HCT116 (cell line): ENCODE data around the gene PPP1R14C. TPM values are rescaled to one million over a fixed set of nuclear protein-coding genes. Genes with fewer than 3 reads are reported as not detected.

Experiments
- ATAC-seq: fragments of 200-7000 bp; cut with Tn5 transposase; 2 replicates; pipeline ENCODE4 v1.9.1; 2020; ENCODE audit warnings: mild to moderate bottlenecking, moderate library complexity
- BruUV-seq: library from RNA; stranded (reverse); fragments of 400-500 nt; replicated peaks from 2 replicates; lab custom pipeline; 2021; lab: Mats Ljungman, UMichigan
- CTCF ChIA-PET: fragments of 300-600 bp; sonication (Branson Sonifier 250); formaldehyde crosslinking; loops from one replicate; lab custom pipeline; 2021; ENCODE audit warnings: antibody characterized with exemption; lab: Charles Lee
- POLR2A ChIA-PET: fragments of 300-600, 350-600 bp; sonication (Branson Sonifier 250); formaldehyde crosslinking; loops from one replicate; lab custom pipeline; 2021; ENCODE audit warnings: antibody characterized with exemption; lab: Charles Lee
- RAD21 ChIA-PET, 2 experiments: fragments of 300-600 bp; sonication (Branson Sonifier 250); formaldehyde crosslinking; loops; one replicate each; lab custom pipeline; 2023; ENCODE audit warnings: low total read pairs in 2 of 2; ENCODE audit not compliant: uncharacterized antibody in 2 of 2, unreplicated experiment in 2 of 2, low non-redundant PET in 1 of 2; lab: Charles Lee
- DNase-seq: peaks from one replicate; pipeline ENCODE4 v3.0.0-alpha.2; 2010; ENCODE audit warnings: low read depth, low spot score
- H2AFZ ChIP-seq: fragments of 200-600 bp; shearing (Covaris generic), sonication (generic); 2 replicates; pipeline ENCODE4 v1.6.1; 2017; ENCODE audit warnings: low read depth, mixed run types, mixed read lengths, antibody characterized with exemption, low read length; ENCODE audit not compliant: poor library complexity, severe bottlenecking
- H3K27ac ChIP-seq: 2 replicates; pipeline ENCODE4 v1.5.1; 2012; ENCODE audit warnings: low read depth, low read length
- H3K27me3 ChIP-seq: fragments of 200-600 bp; sonication (generic); 2 replicates; pipeline ENCODE4 v1.6.1; 2016; ENCODE audit warnings: mixed run types, low read length, mixed read lengths; ENCODE audit not compliant: insufficient read depth
- H3K36me3 ChIP-seq, 2 experiments: fragments of 200-500 bp in 1 of 2; fragments of 200-600 bp in 1 of 2; sonication (Bioruptor generic) in 1 of 2; sonication (generic) in 1 of 2; 2 replicates each; pipeline versions ENCODE4 v1.5.1 to v1.6.1; 2014 to 2016; ENCODE audit warnings: low read length in 2 of 2, inconsistent platforms in 1 of 2, mixed read lengths in 1 of 2, mixed run types in 1 of 2; ENCODE audit not compliant: insufficient read depth in 2 of 2, control insufficient read depth in 1 of 2
- H3K4me1 ChIP-seq, 2 experiments: fragments of 200-600 bp in 1 of 2; sonication (generic) in 1 of 2; 2 replicates each; pipeline versions ENCODE4 v1.5.1 to v1.6.1; 2012 to 2017; ENCODE audit warnings: low read length in 2 of 2, inconsistent platforms in 1 of 2, mild to moderate bottlenecking in 1 of 2, mixed read lengths in 1 of 2, mixed run types in 1 of 2, moderate library complexity in 1 of 2; ENCODE audit not compliant: insufficient read depth in 2 of 2, control insufficient read depth in 1 of 2
- H3K4me2 ChIP-seq: fragments of 200-600 bp; sonication (generic); 2 replicates; pipeline ENCODE4 v1.6.1; 2017; ENCODE audit warnings: mixed run types, low read length, mixed read lengths
- H3K4me3 ChIP-seq, 2 experiments: fragments of 200-600 bp in 1 of 2; sonication (generic) in 1 of 2; replicated peaks in 1 of 2; 2 replicates each; pipeline ENCODE4 v1.5.1; 2011 to 2016; ENCODE audit warnings: low read length in 2 of 2, control low read depth in 1 of 2, low read depth in 1 of 2, mild to moderate bottlenecking in 1 of 2, mixed read lengths in 1 of 2, mixed run types in 1 of 2
- H3K79me2 ChIP-seq: fragments of 200-600 bp; sonication (generic); 2 replicates; pipeline ENCODE4 v1.6.1; 2017; ENCODE audit warnings: mild to moderate bottlenecking, mixed run types, low read length, moderate library complexity, mixed read lengths; ENCODE audit not compliant: insufficient read depth
- H3K9ac ChIP-seq: fragments of 200-600 bp; sonication (generic); 2 replicates; pipeline ENCODE4 v1.6.1; 2016; ENCODE audit warnings: low read length, mixed read lengths
- H3K9me2 ChIP-seq: fragments of 200-600 bp; sonication (generic), shearing (Covaris generic); 2 replicates; pipeline ENCODE4 v1.6.1; 2017; ENCODE audit warnings: mixed run types, mild to moderate bottlenecking, moderate library complexity; ENCODE audit not compliant: insufficient read depth
- H3K9me3 ChIP-seq, 2 experiments: fragments of 200-500 bp in 1 of 2; fragments of 200-600 bp in 1 of 2; sonication (Bioruptor generic) in 1 of 2; sonication (generic) in 1 of 2; 2 replicates each; pipeline ENCODE4 v1.6.1; 2014 to 2017; ENCODE audit warnings: low read length in 2 of 2, mixed read lengths in 2 of 2, inconsistent platforms in 1 of 2, low read depth in 1 of 2, mild to moderate bottlenecking in 1 of 2, mixed run types in 1 of 2, moderate library complexity in 1 of 2; ENCODE audit not compliant: control insufficient read depth in 1 of 2, insufficient read depth in 1 of 2
- H4K20me1 ChIP-seq: fragments of 200-600 bp; sonication (generic), shearing (Covaris generic); 2 replicates; pipeline ENCODE4 v1.6.1; 2017; ENCODE audit warnings: mixed run types, mild to moderate bottlenecking, moderate library complexity; ENCODE audit not compliant: insufficient read depth
- ATF3 ChIP-seq: IDR thresholded peaks from 2 replicates; pipeline ENCODE4 v1.6.1; 2012
- CBX3 ChIP-seq: IDR thresholded peaks from 2 replicates; pipeline ENCODE4 v1.6.1; 2012; ENCODE audit warnings: low read depth
- EGR1 ChIP-seq: IDR thresholded peaks from 2 replicates; pipeline ENCODE4 v1.6.1; 2012; ENCODE audit warnings: low read depth
- ELF1 ChIP-seq: IDR thresholded peaks from 2 replicates; pipeline ENCODE4 v1.6.1; 2012; ENCODE audit warnings: low read depth, borderline replicate concordance
- EZH2 ChIP-seq: fragments of 200-600 bp; sonication (generic); IDR thresholded peaks from 2 replicates; pipeline ENCODE4 v1.6.1; 2017; ENCODE audit warnings: antibody characterized with exemption, mixed run types
- JUND ChIP-seq: IDR thresholded peaks from 2 replicates; pipeline ENCODE4 v1.6.1; 2012
- MAX ChIP-seq: IDR thresholded peaks from 2 replicates; pipeline ENCODE4 v1.6.1; 2012
- POLR2AphosphoS5 ChIP-seq: IDR thresholded peaks from 2 replicates; pipeline ENCODE4 v1.6.1; 2011; ENCODE audit warnings: mild to moderate bottlenecking, low read depth, low read length, moderate library complexity
- RAD21 ChIP-seq: IDR thresholded peaks from 2 replicates; pipeline ENCODE4 v1.6.1; 2012; ENCODE audit warnings: low read depth, mild to moderate bottlenecking
- REST ChIP-seq: IDR thresholded peaks from 2 replicates; pipeline ENCODE4 v1.6.1; 2012; ENCODE audit warnings: low read depth
- SIN3A ChIP-seq: IDR thresholded peaks from 2 replicates; pipeline ENCODE4 v1.6.1; 2012; ENCODE audit warnings: low read depth
- SP1 ChIP-seq: IDR thresholded peaks from 2 replicates; pipeline ENCODE4 v1.6.1; 2012; ENCODE audit warnings: low read depth
- TCF7L2 ChIP-seq: IDR thresholded peaks from 2 replicates; pipeline ENCODE4 v1.7.0; 2011; ENCODE audit warnings: borderline replicate concordance, inconsistent platforms; ENCODE audit not compliant: insufficient read depth, insufficient read length; ENCODE audit errors: extremely low read depth
- YY1 ChIP-seq: IDR thresholded peaks from 2 replicates; pipeline ENCODE4 v1.6.1; 2011; ENCODE audit warnings: low read length, low read depth, moderate library complexity, mild to moderate bottlenecking; ENCODE audit not compliant: insufficient replicate concordance; ENCODE audit errors: extremely low read depth
- ZNF274 ChIP-seq: fragments of 200-500 bp; sonication (Bioruptor generic); IDR thresholded peaks from 2 replicates; pipeline ENCODE4 v1.6.1; 2014; ENCODE audit warnings: mild to moderate bottlenecking, low read depth, low read length, inconsistent platforms
- intact Hi-C: fragments of 100-400 bp; cut with micrococcal nuclease; formaldehyde crosslinking; loops from 2 replicates; pipeline ENCODE4 v1.10.0; 2022
- total RNA-seq: library from RNA; stranded (reverse); gene quantifications from one replicate; pipeline ENCODE4 v1.2.1, GENCODE V29; 2021; ENCODE audit not compliant: unreplicated experiment

PPP1R14C gene
- total RNA-seq, 1 experiment from 2014 or later, result 7.8 TPM

- H4K20me1 ChIP-seq, result no peaks in the 10 kb centered on the region
Measured at GRCh38 chr6:150124235-150124634, 18.6 kb upstream of the PPP1R14C start.

More at GRCh38 chr6:150124235-150124634, 18.6 kb upstream of the PPP1R14C start:
- TF ChIP-seq EGR1 (no peak), CBX3 (no peak), ZNF274 (no peak), SP1 (no peak), ATF3 (no peak), EZH2 (no peak), RAD21 (no peak), REST (no peak), TCF7L2 (no peak), ELF1 (no peak), POLR2AphosphoS5 (no peak), MAX (no peak), JUND (no peak), SIN3A (no peak), YY1 (no peak)
- Histone ChIP-seq H3K79me2 (no peaks in the 10 kb centered on the region), H3K36me3 (no peaks in the 10 kb centered on the region), H3K4me2 (no peak overlapping the region), H3K27ac (no peak overlapping the region), H3K4me1 (no peaks in the 10 kb centered on the region), H3K9me2 (no peaks in the 10 kb centered on the region), H3K9ac (no peak overlapping the region), H3K9me3 (no peaks in the 10 kb centered on the region), H3K4me3 (no peak overlapping the region), H3K27me3 (no peaks in the 10 kb centered on the region), H2AFZ (no peak overlapping the region)
- DNase-seq (no peak), ATAC-seq (no peak)
- intact Hi-C loops, result no loop called here
- no TSS peak for BruUV-seq
- ChIA-PET CTCF (no interaction called here), POLR2A (no interaction called here), RAD21 (no interaction called here)
